Activated T-cell treated with anti-CD3 and anti-CD28 coated beads for 48 hours (primary cell): ENCODE data around the gene CD2AP.
"Not testable (repeated sequence)": the region's sequence is repeated elsewhere in the genome, so short reads cannot be mapped to it uniquely, and the experiment has no call there.

Experiments used
- DNase-seq: peaks from one replicate; pipeline ENCODE4 v3.0.0-alpha.2; 2020; ENCODE audit warnings: low read depth

Gene CD2AP

GRCh38 chr6:47634210-47635047 is 156.8 kb downstream of the CD2AP start:
- no peak for DNase-seq

GRCh38 chr6:47646689-47647088 is 169.1 kb downstream of the CD2AP start:
- no peak for DNase-seq

- no peak for DNase-seq
Observed at GRCh38 chr6:47647188-47647587, 169.6 kb downstream of the CD2AP start.

GRCh38 chr6:47647626-47648025 is 170.0 kb downstream of the CD2AP start:
- DNase-seq = not testable (repeated sequence)

GRCh38 chr6:47648031-47648430 is 170.4 kb downstream of the CD2AP start:
- no peak for DNase-seq

GRCh38 chr6:47650553-47651432 is 173.2 kb downstream of the CD2AP start:
- no peak for DNase-seq

- no peak for DNase-seq
Observed at GRCh38 chr6:47651505-47651944, 173.9 kb downstream of the CD2AP start.

GRCh38 chr6:47653706-47654105 is 176.1 kb downstream of the CD2AP start:
- no peak for DNase-seq

GRCh38 chr6:47654255-47654654 is 176.7 kb downstream of the CD2AP start:
- DNase-seq = no peak

GRCh38 chr6:47655719-47656595 is 178.4 kb downstream of the CD2AP start:
- peak; percentile 19 for DNase-seq

GRCh38 chr6:47661960-47662359 is 184.4 kb downstream of the CD2AP start:
- DNase-seq = no peak

- DNase-seq = no peak
Observed at GRCh38 chr6:47663462-47664216, 186.1 kb downstream of the CD2AP start.

GRCh38 chr6:47665112-47665511 is 187.5 kb downstream of the CD2AP start:
- no peak for DNase-seq

- DNase-seq = no peak
Observed at GRCh38 chr6:47669684-47670513, 192.3 kb downstream of the CD2AP start.

- DNase-seq = no peak
Observed at GRCh38 chr6:47670851-47671250, 193.3 kb downstream of the CD2AP start.

GRCh38 chr6:47671777-47672176 is 194.2 kb downstream of the CD2AP start:
- no peak for DNase-seq

- no peak for DNase-seq
Observed at GRCh38 chr6:47672816-47673215, 195.2 kb downstream of the CD2AP start.

- DNase-seq = no peak
Observed at GRCh38 chr6:47674673-47675072, 197.1 kb downstream of the CD2AP start.
